C4-2B (cell line): ENCODE results near the gene MAMDC2.

Experiments
- ZFX ChIP-seq: fragments of 450-650 bp; IDR thresholded peaks from 2 replicates; pipeline ENCODE4 v1.6.1; 2017
- TF ChIP-seq, protein P1 (sequence below): fragments of 450-650 bp; conservative IDR thresholded peaks from 2 replicates; pipeline ENCODE4 v1.5.1; 2017; ENCODE audit warnings: mild to moderate bottlenecking

DNA sequence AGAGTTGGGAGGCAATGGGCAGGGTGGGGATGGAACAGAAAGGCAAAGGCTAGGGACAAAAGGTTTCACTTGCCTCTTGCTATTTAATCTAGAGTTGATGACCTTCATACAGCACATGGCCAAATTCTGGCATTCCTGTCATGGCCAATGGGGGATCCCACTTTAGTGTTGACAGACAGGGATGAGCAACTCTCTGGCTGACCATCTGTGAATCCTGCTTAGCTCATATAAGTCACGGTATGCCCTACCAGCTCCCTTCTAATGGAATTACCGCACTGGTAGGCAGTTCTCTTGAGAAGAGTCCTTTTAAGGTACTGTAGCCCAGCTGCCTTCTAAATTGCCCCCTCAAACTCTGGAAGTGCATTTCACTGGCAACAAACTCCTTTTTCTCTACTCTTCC is 76.1 kb downstream of the MAMDC2 start:
- TF ChIP-seq, protein P1, sequence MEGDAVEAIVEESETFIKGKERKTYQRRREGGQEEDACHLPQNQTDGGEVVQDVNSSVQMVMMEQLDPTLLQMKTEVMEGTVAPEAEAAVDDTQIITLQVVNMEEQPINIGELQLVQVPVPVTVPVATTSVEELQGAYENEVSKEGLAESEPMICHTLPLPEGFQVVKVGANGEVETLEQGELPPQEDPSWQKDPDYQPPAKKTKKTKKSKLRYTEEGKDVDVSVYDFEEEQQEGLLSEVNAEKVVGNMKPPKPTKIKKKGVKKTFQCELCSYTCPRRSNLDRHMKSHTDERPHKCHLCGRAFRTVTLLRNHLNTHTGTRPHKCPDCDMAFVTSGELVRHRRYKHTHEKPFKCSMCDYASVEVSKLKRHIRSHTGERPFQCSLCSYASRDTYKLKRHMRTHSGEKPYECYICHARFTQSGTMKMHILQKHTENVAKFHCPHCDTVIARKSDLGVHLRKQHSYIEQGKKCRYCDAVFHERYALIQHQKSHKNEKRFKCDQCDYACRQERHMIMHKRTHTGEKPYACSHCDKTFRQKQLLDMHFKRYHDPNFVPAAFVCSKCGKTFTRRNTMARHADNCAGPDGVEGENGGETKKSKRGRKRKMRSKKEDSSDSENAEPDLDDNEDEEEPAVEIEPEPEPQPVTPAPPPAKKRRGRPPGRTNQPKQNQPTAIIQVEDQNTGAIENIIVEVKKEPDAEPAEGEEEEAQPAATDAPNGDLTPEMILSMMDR = no peak
- no peak for TF ChIP-seq ZFX
